GM19035 (cell line): ENCODE results near the gene C1QL2.

Experiments
- ATAC-seq: cut with Tn5 transposase; IDR thresholded peaks from one replicate; pipeline ENCODE4 v1.9.1; 2021; ENCODE audit not compliant: unreplicated experiment

C1QL2 gene

DNA sequence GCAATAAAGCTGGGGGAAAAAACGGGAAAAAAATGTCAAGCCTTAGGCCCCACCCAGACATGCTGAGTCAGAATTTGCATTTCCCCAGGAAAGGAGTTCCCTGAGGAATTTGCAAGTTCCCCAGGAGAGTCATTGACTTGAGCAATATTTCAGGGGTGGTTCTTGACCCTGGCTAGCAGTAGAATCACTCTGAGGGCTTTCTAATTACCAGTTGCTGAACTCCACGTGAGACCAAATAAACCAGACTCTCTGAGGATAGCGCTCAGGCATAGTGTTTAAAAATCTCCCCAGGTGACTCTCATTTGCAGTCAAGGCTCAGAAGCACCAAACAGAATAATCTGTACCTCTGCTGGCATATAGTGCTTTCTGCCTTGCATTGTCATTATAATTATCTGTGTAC lies 48.7 kb downstream of the C1QL2 start:
- no peak for ATAC-seq

DNA sequence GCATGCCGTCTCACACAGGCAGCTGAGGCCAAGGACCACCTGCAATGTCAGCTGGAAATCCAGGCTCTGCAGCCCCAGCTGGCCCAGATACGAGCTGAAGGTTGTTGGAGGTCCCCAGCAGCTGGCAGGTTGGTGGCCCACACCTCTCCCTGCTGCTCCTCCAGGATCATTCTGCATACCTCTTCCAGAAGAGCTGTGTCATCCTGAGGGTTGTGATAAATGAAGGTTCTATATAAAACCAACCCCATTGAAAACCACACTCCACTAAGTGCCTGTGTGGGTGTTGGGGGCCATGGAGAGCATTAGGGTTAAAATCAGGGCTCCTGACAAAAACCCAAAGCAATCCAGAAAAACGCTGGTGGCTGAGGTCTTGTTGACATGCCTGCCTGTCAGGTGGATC lies 50.4 kb downstream of the C1QL2 start:
- ATAC-seq, result no peak

DNA sequence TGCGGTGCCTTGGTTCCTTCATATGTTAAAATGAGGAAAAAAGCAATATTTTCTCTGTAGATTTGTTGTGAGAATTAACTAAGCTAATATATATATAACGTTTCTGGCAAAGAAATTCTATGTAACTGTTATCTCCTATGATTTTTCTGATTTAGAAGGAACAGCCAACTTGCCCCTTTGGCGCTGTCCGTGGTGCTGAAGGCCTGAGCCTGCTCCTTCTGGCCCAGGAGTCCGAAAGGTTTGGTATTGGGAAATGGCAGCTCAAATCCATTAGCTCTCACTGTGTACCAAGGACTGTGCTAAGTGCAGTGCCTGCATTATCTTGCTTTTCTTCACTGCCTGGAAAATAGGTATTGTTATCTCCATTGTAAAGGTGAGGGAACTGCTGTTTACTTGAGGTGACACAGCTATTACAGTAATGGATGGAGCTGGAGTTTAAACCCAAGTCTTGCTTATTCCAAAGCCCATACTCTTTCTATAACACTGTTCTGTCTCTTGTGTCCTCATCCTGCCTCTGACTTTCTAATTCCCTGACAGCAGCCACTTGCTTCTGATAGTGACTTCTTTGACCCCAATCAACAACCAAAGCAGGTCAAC lies 52.2 kb downstream of the C1QL2 start:
- no peak for ATAC-seq
